Keratinocyte (primary cell): ENCODE results near the gene PNMA1.

Source experiments
- EZH2 ChIP-seq: IDR thresholded peaks from one replicate; pipeline ENCODE4 v1.6.1; 2012; ENCODE audit warnings: inconsistent platforms, mild to moderate bottlenecking, low read length, moderate library complexity
- TF ChIP-seq, protein P1 (sequence below), 3 experiments: IDR thresholded peaks in 1 of 3; conservative IDR thresholded peaks in 1 of 3; optimal IDR thresholded peaks in 1 of 3; 2 replicates in 2 of 3; 3 replicates in 1 of 3; pipeline versions ENCODE3 to v1.5.1; 2011; ENCODE audit warnings: low read length in 3 of 3, mild to moderate bottlenecking in 3 of 3, moderate library complexity in 2 of 3, control low read depth in 1 of 3, inconsistent platforms in 1 of 3; ENCODE audit not compliant: insufficient read depth in 2 of 3; ENCODE audit errors: extremely low read depth in 1 of 3

DNA sequence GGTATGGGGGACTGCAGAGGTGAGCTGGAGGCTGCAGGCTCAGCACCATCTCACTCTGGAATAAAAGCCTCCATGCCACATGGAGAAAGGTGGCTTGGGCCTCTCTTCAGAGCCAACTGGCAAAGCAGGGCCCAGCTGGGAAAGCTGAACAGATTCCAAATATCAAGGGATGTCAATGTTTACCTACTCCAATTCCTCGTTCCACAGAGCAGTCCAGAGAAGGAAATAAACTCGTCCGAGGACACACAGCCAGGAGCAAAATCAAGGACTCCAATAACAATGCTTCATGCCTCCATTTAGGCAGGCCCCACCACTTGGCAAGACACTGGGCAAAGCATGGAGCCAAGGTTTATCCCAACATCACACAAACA lies 36.3 kb upstream of the PNMA1 start:
- TF ChIP-seq, protein P1, sequence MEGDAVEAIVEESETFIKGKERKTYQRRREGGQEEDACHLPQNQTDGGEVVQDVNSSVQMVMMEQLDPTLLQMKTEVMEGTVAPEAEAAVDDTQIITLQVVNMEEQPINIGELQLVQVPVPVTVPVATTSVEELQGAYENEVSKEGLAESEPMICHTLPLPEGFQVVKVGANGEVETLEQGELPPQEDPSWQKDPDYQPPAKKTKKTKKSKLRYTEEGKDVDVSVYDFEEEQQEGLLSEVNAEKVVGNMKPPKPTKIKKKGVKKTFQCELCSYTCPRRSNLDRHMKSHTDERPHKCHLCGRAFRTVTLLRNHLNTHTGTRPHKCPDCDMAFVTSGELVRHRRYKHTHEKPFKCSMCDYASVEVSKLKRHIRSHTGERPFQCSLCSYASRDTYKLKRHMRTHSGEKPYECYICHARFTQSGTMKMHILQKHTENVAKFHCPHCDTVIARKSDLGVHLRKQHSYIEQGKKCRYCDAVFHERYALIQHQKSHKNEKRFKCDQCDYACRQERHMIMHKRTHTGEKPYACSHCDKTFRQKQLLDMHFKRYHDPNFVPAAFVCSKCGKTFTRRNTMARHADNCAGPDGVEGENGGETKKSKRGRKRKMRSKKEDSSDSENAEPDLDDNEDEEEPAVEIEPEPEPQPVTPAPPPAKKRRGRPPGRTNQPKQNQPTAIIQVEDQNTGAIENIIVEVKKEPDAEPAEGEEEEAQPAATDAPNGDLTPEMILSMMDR (optimal IDR thresholded peaks at IDR 0.05 in 1 of 3, IDR thresholded peaks at IDR 0.05 in 1 of 3, conservative IDR thresholded peaks at IDR 0.05 in 1 of 3; ENCODE audit: extremely low read depth in 1 of 3, insufficient read depth in 2 of 3, low read length in 3 of 3) = no peak
- no peak for TF ChIP-seq EZH2
